GM20000 (cell line): ENCODE results near the gene RPRD1A.
"Not testable (repeated sequence)": the region's sequence is repeated elsewhere in the genome, so short reads cannot be mapped to it uniquely, and the experiment has no call there.

Experiments used
- DNase-seq: peaks from one replicate; pipeline ENCODE4 v3.0.0; 2012; ENCODE audit warnings: low spot score
- CTCF ChIP-seq: IDR thresholded peaks from 2 replicates; pipeline ENCODE4 v1.5.1; 2012; ENCODE audit warnings: mild to moderate bottlenecking, control low read depth; ENCODE audit errors: extremely low read depth, missing control alignments

Gene RPRD1A

DNA sequence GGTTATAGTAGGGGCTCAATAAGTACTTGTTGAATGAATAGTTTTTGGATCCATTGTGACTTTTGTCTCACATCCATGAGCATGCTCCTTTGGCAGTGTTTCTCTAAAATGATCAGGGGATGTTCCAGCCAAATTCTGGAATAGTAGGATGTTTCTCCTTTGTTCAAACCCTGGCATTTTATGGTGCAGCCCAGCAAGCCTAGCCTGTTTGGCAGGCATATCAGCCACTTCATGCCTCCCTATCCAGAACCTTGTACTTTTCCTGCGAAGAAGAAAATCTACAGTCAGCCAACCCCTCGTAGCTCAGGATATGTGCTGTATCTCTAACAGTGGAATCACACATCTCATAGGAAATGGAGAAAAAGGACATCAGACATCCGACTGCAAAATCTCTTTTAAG, 27.1 kb upstream of the RPRD1A start:
- DNase-seq, result no peak
- no peak for TF ChIP-seq CTCF

DNA sequence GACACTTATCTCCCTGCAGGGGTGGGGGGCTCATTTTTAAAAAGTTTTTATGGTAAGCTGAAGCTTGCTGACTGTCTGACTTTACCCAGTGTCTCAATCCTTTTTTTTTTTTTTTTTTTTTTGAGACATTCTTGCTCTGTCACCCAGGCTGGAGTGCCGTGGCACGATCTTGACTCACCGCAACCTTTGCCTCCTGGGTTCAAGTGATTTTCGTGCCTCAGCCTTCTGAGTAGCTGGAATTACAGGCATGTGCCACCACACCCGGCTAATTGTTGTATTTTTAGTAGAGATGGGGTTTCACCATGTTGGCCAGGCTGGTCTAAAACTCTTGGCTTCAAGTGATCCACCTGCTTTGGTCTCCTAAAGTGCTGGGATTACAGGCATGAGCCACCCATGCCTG, 24.8 kb upstream of the RPRD1A start:
- not testable (repeated sequence) for DNase-seq

- no peak for TF ChIP-seq CTCF
- DNase-seq, result no peak
Observed at GRCh38 chr18:36089001-36089400, 21.6 kb upstream of the RPRD1A start.

DNA sequence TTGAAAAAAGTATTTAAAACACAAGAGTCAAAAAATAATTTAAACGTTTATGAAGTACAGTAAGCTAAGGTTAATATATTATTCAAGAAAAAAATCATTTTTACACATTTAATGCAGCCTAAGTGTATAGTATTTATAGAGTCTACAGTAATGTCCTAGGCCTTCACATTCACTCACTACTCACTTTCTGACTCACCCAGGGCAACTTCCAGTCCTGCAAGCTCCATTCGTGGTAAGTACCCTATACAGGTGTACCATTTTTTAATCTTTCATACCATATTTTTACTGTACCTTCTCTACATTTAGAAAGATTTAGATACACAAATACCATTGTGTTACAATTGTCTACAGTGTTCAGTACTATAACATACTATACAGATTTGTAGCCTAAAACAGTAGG, 20.9 kb upstream of the RPRD1A start:
- DNase-seq, result no peak
- TF ChIP-seq CTCF, result no peak

DNA sequence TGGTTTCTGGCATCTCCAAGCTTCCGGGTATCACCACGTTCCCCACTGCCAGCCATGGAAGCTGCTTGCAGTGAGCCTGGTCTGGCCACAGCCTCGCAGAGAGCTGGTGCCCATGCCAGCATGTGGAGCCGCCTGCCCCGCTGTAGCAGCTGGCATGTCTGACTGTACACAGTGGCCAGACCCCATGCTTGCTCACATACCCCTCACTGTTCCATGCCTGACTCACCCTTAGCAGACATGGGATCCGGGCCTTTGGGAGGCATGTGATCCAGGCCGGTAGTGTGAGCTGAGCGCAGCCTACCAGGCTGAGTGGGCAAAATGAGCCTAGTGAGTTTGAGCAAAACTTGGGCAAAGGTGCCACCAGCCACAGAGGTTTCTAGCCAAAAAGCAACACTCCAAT, 18.8 kb upstream of the RPRD1A start:
- no peak for DNase-seq
- TF ChIP-seq CTCF, result no peak

- DNase-seq, result no peak
- no peak for TF ChIP-seq CTCF
Observed at GRCh38 chr18:36085195-36085594, 17.8 kb upstream of the RPRD1A start.

GRCh38 chr18:36083729-36084128, 16.4 kb upstream of the RPRD1A start:
- DNase-seq, result no peak
- TF ChIP-seq CTCF, result no peak

GRCh38 chr18:36081118-36081517, 13.8 kb upstream of the RPRD1A start:
- DNase-seq, result not testable (repeated sequence)

DNA sequence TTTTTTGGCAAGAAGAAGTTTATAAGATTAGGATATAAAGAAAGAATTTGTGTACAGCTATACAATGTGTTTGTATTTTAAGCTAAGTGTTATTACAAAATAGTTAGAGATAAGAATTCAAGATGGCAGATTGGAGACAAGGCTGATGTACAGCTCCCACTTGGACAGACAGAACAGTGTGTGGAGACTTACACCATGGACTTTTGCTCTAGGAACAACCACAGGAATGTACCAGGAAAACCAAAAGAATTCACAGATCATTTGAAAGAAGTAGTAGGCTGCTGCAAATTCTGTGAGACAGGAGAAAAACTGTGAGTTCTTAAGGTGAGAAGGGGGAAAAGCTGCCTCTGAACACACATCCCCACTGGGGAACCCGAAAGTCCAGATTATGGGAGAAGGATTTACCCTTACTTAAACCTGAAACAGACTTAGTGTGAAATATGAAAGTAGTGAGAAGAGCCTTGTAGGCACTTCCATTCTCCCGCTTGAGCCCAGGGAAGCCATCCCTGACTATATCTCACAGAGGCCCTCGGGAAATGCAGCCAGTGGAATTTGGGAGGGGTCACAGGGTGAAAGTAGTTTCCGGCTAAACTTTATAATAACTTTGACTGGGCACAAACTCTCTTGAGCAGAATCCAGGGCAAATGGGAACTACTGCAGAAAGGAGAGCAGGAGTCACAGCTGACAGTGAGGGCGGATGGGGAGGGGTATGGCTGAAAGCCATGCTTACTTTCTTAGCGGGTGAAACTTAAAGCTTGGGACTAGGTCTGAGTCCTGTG, 11.6 kb upstream of the RPRD1A start:
- no peak for TF ChIP-seq CTCF

DNA sequence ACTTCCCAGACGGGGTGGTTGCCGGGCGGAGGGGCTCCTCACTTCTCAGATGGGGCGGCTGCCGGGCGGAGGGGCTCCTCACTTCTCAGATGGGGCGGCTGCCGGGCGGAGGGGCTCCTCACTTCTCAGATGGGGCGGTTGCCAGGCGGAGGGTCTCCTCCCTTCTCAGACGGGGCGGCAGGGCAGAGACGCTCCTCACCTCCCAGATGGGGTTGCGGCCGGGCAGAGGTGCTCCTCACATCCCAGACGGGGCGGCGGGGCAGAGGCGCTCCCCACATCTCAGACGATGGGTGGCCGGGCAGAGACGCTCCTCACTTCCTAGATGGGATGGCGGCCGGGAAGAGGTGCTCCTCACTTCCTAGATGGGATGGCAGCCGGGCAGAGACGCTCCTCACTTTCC, 10.4 kb upstream of the RPRD1A start:
- DNase-seq, result not testable (repeated sequence)

More for the DNA sequence above, 11.6 kb upstream of the RPRD1A start:
- DNase-seq, result no peak
